Cortex of kidney (tissue), 1 donor: Measurements from ENCODE around the gene SDHAF1.
"Not testable (repeated sequence)": the region's sequence is repeated elsewhere in the genome, so short reads cannot be mapped to it uniquely, and the experiment has no call there.

ENCODE experiments used
- DNase-seq: peaks from one replicate; lab custom pipeline; 2025; lab: John Stamatoyannopoulos, UW

Gene SDHAF1

DNA sequence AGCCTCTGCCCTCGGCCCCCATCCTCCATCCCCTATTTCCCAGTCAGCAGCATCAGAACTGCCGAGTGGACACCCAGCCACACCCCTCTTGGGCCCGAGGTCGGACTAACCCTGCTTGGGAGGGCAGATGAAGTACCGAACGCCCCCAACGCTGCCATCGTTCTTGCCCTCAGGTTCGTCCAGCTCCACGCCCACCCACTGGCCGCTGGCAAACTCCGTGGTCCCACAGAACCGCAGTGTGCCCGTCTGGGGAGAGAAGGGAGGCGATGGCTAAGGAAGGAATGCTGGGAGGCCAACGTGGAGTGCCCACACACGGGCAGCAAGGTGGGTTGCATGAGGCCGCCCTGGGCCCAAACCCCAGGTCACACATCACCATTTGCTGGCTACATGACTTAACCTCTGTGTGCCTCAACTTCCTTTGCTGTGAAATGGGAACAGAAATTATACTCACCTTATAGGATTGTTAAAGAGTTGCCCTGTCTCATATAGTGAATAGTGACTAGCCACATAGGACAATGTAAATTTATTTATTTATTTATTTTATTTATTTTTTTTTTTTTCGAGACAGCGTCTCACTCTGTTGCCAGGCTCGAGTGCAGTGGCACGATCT lies 24.2 kb downstream of the SDHAF1 start:
- DNase-seq, result no peak

DNA sequence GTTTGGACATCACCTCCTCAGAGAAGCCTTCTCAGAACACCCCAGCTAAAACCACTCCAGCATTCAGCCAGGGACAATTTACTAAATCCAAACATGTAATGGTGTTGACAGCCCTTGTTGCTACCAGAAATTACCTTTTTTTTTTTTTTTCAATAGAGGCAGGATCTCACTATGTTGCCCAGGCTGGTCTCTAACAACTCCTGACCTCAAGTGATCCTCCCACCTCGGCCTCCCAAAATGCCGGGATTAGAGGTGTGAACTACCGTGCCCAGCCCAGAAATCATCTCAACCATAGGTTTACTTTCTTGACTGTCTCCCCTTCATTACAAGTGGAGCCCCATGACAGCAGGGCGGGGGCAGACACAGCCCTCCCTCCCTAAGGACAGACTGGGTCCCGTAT lies 28.4 kb downstream of the SDHAF1 start:
- no peak for DNase-seq

DNA sequence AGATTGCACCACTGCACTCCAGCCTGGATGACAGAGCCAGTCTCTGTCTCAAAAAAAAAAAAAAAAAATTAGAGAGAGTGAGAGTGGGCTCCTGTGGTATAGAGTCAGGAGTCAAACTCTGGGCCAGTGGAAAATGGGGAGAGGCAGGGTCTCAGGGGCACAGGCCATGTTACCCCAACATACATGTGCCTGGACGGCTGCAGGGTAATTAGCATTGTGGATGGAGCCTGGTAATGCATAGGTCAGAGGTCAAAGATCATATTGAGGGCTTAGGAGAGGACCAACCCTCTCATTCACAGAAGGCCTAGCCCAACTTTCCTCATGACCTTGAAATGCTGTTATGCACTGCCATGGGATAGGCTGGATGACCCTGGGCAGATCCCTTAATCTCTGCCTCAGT lies 30.6 kb downstream of the SDHAF1 start:
- DNase-seq, result no peak

DNA sequence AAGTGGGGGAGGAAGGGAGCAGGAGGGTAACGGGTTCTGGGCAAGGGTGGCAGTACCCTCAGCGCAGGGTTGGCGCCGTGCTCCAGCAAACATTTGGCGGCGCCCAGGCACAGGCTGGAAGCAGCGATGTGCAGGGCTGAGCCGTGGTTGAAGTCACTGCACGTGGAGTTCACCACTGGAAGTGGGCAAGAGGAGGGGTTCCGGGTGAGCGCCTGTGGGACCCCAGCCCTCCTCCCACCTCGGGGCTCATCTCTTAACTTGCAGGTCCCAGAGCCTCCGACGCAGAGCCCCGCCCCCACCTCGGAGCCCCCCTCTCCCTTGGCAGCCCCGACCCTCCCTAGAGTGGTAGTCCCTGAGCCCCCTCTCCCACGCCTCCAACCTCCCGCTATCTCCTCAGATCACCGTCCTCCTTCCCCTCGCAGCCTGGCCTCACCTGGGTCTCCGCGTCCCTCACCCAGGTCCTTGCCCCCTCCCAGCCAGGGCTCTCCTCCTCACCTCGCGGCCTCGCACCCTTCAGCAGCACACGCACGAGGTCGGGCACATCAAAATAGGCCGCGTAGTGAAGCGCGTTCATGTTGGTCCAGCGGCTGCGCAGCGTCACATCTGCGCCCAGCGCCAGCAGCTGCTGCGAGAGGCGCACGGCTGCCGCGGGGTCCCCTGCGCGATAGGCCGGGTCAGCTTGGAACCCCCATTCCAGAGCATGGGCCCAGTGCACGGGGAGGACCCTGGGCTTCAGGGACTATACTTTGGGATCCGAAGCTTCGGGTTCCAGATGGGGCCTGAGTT lies 31.3 kb downstream of the SDHAF1 start:
- DNase-seq, result no peak

DNA sequence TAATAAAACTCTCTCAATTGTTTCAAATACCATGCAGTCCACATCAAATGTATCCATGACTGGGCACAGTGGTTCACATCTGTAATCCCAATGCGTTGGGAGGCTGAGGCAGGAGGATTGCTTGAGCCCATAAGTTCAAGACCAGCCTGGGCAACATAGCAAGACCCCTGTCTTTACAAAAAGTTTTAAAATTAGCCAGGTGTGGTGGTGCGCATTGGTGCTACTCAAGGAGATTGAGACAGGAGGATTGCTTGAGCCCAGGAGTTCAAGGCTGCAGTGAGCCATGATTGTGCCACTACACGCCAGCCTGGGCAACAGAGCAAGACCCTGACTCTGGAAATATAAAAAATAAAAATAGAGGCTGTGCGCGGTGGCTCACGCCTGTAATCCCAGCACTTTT lies 32.7 kb downstream of the SDHAF1 start:
- DNase-seq, result no peak

DNA sequence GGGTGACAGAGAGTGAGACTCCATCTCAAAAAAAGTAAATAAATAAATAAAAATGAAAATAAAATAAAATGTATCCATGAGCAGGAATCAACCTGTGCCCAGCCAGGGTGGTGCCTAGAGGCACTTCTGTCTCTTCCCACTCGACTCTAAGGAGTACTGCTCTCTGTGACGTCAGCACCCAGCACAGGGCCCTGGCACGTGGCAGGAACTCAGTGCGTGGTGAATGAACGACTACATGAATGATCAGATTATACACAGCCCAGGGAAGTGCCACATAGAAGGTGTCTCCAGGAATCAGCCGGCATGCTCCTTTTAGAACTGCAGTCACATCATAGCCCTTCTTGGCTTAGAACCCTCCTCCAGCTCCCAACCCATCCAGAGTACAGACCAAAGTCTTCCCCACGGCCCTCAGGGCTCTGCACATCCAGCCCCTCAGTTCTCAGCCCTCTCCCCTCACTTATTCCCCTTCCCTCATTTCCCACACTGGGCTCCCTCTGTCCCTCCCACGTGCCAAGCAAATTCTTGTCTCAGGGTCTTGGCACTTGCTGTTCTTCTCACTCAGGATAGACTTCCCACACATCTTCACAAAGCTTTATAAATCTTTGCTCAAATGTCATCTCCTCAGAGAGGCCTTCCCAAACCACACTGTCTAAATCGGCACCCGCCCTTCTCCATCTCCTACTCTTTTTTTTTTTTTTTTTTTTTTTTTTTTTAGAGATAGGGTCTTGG lies 33.5 kb downstream of the SDHAF1 start:
- no peak for DNase-seq

DNA sequence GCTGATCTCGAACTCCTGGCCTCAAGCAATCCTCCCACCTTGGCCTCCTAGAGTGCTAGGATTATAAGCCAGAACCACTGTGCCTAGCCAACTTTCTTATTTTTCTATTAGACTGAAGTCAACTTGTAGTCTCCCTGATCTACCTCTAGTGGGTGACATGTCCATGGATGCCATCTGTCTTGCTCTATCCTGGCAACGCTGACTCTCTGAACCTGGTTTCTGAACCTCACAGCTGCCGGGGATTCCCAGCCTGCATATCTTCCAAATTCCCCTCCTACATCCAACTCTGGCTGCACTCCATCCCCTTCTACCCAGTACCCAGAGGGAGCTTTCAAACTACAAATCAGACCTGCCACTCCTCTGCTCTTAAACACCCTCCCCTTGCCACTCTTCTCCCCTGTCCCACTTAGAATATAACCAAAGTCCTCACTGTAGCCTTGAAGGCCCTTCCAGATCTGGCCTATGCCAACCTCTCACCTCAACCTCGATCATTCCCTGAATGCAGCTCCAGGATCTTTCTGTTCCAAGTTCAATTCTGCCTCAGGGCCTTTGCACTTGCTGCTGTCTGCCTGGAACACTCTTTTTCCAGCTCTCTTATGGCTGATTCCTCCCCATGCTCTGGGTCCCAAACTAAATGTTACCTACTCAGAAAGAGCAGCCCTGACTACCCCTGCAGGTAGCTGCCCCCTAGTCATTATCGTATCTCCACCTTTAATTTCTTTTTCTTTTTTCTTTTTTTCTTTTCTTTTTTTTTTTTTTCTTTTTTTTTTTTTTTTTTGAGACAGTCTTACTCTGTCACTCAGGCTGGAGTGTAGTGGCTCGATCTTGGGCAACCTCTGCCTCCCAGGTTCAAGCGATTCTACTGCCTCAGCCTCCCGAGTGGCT lies 35.5 kb downstream of the SDHAF1 start:
- DNase-seq, result no peak

DNA sequence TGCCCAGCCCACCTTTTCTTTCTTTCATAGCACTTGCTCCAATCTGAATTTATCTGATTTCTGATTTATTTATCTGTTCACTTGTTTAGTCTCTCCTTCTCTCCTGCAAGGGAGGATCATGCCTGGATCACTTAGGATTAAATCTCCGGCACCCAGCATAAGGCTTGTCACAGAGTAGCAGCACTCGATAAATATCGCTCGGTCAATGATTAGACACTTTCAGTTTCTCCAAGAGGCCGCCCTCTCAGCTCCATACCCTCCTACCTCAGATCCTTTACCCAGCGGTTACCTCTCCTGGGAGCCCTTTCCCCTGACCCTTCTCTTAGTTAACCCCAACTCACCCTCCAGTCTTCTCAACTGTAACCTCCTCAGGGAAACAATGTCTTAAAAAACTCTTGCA lies 36.3 kb downstream of the SDHAF1 start:
- DNase-seq, result no peak

DNA sequence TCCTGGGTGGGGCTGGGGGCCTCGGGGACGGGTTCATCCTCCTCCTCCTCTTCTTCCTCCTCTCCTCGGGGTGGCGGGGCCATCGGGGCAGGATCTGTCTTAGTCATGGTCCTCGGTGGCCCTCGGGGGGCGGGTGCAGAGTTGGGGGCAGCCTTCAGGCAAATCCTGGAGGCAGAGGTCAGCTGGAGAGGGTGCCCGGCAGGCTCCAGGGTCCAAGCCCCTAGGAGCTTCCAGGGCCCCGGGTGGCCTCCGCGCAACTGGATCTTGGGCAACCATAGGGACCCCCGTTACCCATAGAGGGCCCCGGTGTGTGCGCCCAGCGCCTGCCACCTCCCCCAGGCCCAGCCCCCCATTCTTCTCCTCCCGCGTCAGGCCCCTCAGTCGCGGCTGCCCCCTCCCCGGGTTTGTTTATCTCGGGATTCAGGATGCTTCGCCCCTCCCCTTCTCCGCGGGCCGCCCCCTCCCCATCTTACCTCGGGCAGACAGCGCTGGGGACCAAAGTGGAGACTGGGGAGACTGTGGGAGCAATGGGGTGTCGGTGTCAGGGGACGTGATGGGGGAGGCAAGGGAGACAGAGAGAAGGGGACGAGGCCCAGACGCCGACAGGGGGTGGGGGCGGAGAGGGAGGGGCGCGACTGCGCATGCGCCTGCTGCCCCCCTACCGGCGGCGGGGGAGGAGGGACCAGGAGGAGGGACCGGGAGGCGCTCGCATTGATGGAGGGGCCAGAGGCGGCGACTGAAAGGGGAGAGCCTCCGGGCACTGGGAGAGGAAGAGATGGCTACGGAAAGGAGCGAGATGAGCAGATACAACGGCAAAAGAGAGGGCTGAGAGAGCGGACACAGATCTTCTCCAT lies 37.5 kb downstream of the SDHAF1 start, which contains the start of gene CLIP3:
Gene CLIP3, minus strand, starts transcription at position 623 of the 854 bp plus-strand sequence. Its CDS starts 516 bp downstream, at position 107.
- DNase-seq, result no peak

DNA sequence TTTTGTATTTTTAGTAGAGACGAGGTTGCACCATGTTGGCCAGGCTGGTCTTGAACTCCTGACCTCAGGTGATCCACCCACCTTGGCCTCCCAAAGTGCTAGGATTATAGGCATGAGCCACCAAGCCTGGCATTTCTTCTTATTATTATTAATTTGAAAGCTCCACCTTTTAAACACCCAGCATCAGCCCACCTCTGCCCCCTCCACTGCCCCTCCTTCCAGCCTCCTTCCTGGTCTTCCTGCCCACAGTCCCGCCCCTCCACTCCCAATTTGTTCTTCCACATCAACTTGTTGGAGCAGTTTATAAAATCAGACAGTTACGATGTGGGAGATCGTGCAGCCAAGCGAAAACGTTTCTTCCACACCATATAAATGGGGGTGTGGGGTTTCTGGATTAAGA lies 45.5 kb downstream of the SDHAF1 start:
- no peak for DNase-seq

DNA sequence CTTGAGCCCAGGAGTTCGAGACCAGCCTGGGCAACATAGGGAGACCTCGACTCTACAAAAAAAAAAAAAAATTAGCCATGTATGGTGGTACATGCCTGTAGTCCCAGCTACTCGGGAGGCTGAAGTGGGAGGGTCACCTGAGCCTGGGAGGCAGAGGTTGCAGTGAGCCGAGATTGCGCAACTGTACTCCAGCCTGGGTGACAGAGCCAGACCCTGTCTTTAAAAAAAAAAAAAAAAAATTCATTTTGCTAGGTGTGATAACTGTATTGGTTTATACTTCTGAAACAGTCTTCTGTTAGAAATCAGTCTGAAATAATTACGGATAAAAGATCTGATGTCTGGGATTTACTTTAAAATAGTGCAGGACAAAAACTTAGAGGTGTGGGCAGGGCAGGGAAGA lies 46.1 kb downstream of the SDHAF1 start:
- not testable (repeated sequence) for DNase-seq

DNA sequence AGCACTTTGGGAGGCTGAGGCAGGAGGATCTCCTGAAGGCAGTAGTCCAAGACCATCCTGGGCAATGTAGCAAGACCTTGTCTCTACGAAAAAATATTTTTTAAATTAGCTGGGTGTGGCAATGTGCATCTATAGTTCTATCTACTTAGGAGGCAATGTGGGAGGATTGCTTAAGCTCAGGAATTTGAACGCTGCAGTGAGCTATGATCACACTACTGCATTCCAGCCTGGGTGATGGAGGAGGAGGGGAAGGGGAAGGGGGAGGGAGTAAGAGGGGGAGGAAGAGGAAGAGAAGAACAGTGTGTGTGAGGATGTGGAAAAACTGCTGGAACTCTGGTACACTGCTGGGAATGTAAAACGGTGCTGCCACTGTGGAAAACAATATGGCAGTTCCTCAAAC lies 46.8 kb downstream of the SDHAF1 start:
- no peak for DNase-seq

DNA sequence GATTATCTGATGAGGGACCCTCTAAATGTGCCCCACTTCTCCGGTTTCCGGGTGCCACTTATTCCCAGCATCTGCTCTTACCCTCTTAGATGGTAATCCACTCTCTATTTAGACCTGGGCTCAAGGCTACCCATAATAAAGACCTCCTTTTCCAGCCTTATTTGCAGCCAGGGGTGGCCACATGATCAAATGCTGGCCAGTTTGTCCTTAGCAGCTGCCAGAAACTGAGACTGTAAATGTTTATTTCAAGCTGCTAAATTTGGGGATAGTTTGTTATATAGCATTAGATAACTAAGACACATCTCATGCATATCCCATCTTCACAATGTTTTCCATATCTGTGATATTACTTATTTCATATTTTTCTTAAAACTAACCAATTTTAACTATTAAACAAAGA lies 49.0 kb downstream of the SDHAF1 start:
- DNase-seq, result no peak
